IPS-15b (cell line): ENCODE measurements around the gene AKT1.

Source experiments
- H3K27me3 ChIP-seq: one replicate; pipeline ENCODE4 v1.6.1; 2013; ENCODE audit warnings: low read length; ENCODE audit not compliant: control insufficient read depth, insufficient read depth
- H3K36me3 ChIP-seq: one replicate; pipeline ENCODE4 v1.6.1; 2013; ENCODE audit warnings: low read length; ENCODE audit not compliant: control insufficient read depth, insufficient read depth
- H3K4me1 ChIP-seq: one replicate; pipeline ENCODE4 v1.6.1; 2013; ENCODE audit warnings: mild to moderate bottlenecking, low read length; ENCODE audit not compliant: control insufficient read depth, insufficient read depth
- H3K4me3 ChIP-seq: one replicate; pipeline ENCODE4 v1.5.1; 2013; ENCODE audit warnings: low read depth, low read length
- H3K9ac ChIP-seq: one replicate; pipeline ENCODE4 v1.6.1; 2013; ENCODE audit warnings: low read depth, mild to moderate bottlenecking, low read length
- H3K9me3 ChIP-seq: one replicate; pipeline ENCODE4 v1.6.1; 2013; ENCODE audit warnings: mild to moderate bottlenecking, low read length; ENCODE audit not compliant: control insufficient read depth, insufficient read depth

Gene AKT1

GRCh38 chr14:104741108-104741802 is 54.3 kb downstream of the AKT1 start:
- Histone ChIP-seq H3K4me3 (no peak overlapping the region), H3K4me1 (no peaks in the 10 kb centered on the region), H3K9me3 (no peaks in the 10 kb centered on the region), H3K36me3 (peaks cover 7% of the 10 kb centered on the region), H3K9ac (no peak overlapping the region), H3K27me3 (no peaks in the 10 kb centered on the region)

- no peaks in the 10 kb centered on the region for H3K4me1 ChIP-seq
- H3K9me3 ChIP-seq = no peaks in the 10 kb centered on the region
- no peak overlapping the region for H3K9ac ChIP-seq
- H3K36me3 ChIP-seq = peaks cover 7% of the 10 kb centered on the region
- no peak overlapping the region for H3K4me3 ChIP-seq
- no peaks in the 10 kb centered on the region for H3K27me3 ChIP-seq
These were observed 55.7 kb downstream of the AKT1 start for GRCh38 chr14:104739546-104740516.

GRCh38 chr14:104739026-104739425 is 56.5 kb downstream of the AKT1 start:
- H3K9ac ChIP-seq = no peak overlapping the region
- peaks cover 5% of the 10 kb centered on the region for H3K36me3 ChIP-seq
- no peaks in the 10 kb centered on the region for H3K27me3 ChIP-seq
- H3K9me3 ChIP-seq = no peaks in the 10 kb centered on the region
- no peaks in the 10 kb centered on the region for H3K4me1 ChIP-seq
- no peak overlapping the region for H3K4me3 ChIP-seq

- H3K36me3 ChIP-seq = peaks cover 3% of the 10 kb centered on the region
- no peak overlapping the region for H3K4me3 ChIP-seq
- H3K9me3 ChIP-seq = no peaks in the 10 kb centered on the region
- H3K9ac ChIP-seq = no peak overlapping the region
- H3K4me1 ChIP-seq = no peaks in the 10 kb centered on the region
- no peaks in the 10 kb centered on the region for H3K27me3 ChIP-seq
These were observed 57.1 kb downstream of the AKT1 start for GRCh38 chr14:104738375-104739019.

- Histone ChIP-seq H3K36me3 (no peaks in the 10 kb centered on the region), H3K4me3 (no peak overlapping the region), H3K9me3 (no peaks in the 10 kb centered on the region), H3K4me1 (no peaks in the 10 kb centered on the region), H3K9ac (no peak overlapping the region), H3K27me3 (no peaks in the 10 kb centered on the region)
These were observed 59.5 kb downstream of the AKT1 start for GRCh38 chr14:104735830-104736642.

- no peak overlapping the region for H3K9ac ChIP-seq
- no peaks in the 10 kb centered on the region for H3K36me3 ChIP-seq
- H3K4me1 ChIP-seq = no peaks in the 10 kb centered on the region
- H3K4me3 ChIP-seq = no peak overlapping the region
- H3K9me3 ChIP-seq = no peaks in the 10 kb centered on the region
- no peaks in the 10 kb centered on the region for H3K27me3 ChIP-seq
These were observed 60.4 kb downstream of the AKT1 start for GRCh38 chr14:104734991-104735779.

GRCh38 chr14:104734601-104734990 is 61.0 kb downstream of the AKT1 start:
- no peak overlapping the region for H3K9ac ChIP-seq
- no peaks in the 10 kb centered on the region for H3K4me1 ChIP-seq
- no peak overlapping the region for H3K4me3 ChIP-seq
- H3K36me3 ChIP-seq = no peaks in the 10 kb centered on the region
- no peaks in the 10 kb centered on the region for H3K27me3 ChIP-seq
- H3K9me3 ChIP-seq = no peaks in the 10 kb centered on the region

GRCh38 chr14:104734051-104734587 is 61.4 kb downstream of the AKT1 start:
- Histone ChIP-seq H3K27me3 (no peaks in the 10 kb centered on the region), H3K9me3 (no peaks in the 10 kb centered on the region), H3K4me1 (no peaks in the 10 kb centered on the region), H3K4me3 (no peak overlapping the region), H3K36me3 (no peaks in the 10 kb centered on the region), H3K9ac (no peak overlapping the region)

- Histone ChIP-seq H3K27me3 (no peaks in the 10 kb centered on the region), H3K4me3 (no peak overlapping the region), H3K9ac (no peak overlapping the region), H3K9me3 (no peaks in the 10 kb centered on the region), H3K36me3 (no peaks in the 10 kb centered on the region), H3K4me1 (no peaks in the 10 kb centered on the region)
These were observed 62.4 kb downstream of the AKT1 start for GRCh38 chr14:104732931-104733681.

GRCh38 chr14:104732355-104732804 is 63.2 kb downstream of the AKT1 start:
- Histone ChIP-seq H3K9me3 (no peaks in the 10 kb centered on the region), H3K9ac (no peak overlapping the region), H3K36me3 (no peaks in the 10 kb centered on the region)

More at GRCh38 chr14:104732355-104732804, 63.2 kb downstream of the AKT1 start:
- Histone ChIP-seq H3K4me3 (no peak overlapping the region), H3K4me1 (no peaks in the 10 kb centered on the region), H3K27me3 (no peaks in the 10 kb centered on the region)
